8988T (cell line): ENCODE measurements around the gene PDE6A.
"Not testable (repeated sequence)": the region's sequence is repeated elsewhere in the genome, so short reads cannot be mapped to it uniquely, and the experiment has no call there.

Source experiments
- DNase-seq: peaks from one replicate; pipeline ENCODE4 v3.0.0; 2011

Gene PDE6A

DNA sequence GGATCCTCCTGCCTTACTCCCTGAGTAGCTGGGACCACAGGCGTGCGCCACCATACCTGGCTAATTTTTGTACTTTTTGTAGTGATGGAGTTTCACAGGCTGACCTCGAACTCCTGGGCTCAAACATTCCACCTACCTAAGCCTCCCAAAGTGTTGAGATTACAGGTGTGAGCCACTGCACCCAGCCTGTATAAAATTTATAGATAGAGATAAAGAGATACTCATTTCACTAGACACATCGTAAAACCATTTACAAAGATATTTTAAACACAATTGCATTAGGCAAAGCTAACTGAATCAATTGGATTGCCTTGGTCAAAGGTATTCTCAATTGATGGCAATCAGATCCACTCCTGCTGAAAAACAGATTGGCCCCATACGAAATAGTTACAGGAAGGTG lies 52.0 kb downstream of the PDE6A start:
- no peak for DNase-seq

DNA sequence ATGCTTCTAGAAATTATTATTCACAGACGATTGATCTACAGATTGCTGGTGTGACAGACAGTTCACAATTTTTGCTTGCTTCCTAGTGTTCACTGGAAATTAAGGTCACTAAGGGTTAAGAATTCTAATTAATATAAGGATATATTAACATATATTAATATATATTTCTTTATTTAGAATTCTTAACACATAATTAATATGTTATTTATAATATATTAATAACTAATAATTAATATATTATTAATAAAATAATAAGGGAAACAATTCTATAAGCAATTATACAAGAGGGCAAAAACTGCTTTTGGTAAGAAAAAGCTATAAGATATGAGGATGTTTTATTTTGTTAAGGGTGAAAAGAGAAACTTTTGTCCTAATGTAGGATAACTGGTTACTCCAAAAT lies 56.3 kb downstream of the PDE6A start:
- DNase-seq, result no peak

DNA sequence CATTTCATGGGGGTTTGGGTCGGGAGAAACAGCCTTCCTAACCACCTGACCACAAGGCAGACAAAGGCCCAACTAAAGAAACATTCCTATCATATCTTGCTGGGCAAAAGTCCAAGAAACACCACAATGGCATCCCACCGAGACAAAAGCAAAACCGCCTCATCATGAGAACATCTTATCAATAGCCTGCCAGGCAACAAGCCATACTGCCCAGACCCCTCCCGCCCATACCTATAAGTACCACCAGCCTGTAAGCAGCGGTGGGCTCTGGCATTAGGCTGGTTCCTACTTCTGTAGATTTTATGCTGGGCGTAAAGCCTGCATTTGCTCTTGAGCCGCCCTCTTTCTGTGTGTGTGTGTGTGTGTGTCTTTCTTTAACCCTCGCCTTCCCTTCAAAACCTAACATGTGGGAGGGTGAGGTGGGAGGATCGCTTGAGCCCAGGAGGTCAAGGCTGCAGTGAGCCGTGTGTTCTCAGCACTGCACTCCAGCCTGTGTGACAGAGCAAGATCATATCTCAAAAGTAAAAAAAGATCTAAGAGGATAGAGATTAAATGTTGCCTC lies 56.9 kb downstream of the PDE6A start:
- DNase-seq, result no peak

DNA sequence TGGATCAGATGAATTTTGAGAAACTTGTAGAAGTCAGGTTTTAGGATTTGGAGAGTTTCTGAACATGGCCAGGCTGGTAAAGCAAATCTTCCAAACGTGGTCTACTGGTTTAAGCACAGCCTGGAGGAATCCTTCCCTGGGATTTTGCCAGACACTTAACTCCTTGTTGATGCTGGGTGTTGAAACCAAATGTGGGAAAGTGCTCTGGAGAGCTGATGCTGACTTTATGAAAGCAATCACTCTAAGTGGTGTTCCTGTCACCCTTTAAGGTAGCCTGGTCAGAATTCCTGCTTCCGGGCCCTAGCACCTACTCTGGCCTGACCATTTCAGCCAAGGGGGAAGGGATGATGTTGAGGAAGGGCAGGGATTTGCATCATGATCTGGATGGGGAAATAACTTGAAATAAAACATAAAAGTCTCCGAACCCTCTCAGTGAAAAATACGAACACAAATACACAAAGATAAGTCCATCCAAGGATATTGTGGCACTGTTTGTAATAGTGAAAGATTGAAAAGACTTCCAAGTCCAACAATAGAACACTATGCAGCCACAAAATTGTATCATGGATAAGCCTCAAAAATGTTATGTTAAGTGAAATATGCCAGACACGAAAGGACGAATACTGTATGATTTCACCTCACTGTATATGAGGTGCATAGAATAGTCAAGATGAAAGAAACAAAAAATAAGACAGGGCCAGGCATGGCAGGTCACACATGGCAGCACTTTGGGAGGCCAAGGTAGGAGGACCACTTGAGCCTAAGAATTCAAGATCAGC lies 57.7 kb downstream of the PDE6A start:
- no peak for DNase-seq

DNA sequence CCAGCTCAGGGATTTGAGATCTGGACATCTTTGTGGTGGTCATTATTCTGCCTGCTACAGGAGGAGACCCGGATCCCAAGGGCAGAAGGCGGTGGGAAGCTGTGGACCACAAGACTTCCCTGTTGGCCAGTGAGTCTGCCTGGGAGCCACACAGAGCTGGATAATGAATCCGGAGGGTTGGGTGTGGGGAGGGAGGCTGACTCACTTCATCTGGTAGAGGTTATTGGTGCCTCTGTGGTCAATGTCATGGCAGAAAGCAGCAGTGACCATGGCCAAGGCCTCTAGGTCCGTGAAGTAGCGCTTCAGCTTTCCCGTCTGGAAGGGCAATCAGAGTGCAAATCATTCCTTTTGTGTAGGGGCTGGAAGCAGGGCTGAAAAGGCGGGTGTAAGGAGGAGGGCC lies 58.5 kb downstream of the PDE6A start:
- no peak for DNase-seq

DNA sequence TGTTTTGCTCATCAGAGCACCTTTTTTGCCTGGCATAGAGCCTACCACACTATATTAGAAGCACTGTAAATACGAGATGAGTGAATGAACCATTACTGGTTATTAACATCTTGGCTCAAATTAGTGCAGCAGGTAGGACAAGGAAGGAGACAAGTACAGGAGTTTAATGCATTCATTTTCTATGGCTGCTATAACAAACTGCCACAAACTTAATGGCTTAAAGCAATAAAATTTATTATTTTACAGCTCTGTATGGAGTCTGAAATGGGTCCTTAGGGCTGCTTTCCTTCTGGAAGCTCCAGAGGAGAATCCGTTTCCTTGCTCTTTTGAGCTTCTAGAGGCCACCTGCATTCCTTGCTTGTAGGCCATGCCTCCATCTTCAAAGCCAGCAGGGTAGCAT lies 59.1 kb downstream of the PDE6A start:
- DNase-seq, result no peak

DNA sequence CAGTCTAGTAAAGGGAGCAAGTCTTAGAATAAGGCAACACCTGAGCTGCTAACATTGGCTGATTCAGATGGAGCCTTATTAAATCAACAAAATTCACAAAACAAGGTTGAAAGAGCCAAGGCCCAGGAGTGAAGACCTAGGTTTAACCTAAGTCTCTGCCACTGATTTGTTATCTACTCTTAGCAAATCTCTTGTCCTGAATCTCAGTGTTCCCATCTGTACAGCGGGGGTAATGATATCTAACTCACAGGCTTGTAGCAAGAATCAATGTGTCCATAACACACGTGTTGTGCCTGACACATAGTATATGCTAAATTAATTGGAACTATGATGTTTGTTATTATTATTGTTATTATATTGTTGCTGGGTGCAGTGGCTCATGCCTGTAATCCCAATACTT lies 61.0 kb downstream of the PDE6A start:
- no peak for DNase-seq

DNA sequence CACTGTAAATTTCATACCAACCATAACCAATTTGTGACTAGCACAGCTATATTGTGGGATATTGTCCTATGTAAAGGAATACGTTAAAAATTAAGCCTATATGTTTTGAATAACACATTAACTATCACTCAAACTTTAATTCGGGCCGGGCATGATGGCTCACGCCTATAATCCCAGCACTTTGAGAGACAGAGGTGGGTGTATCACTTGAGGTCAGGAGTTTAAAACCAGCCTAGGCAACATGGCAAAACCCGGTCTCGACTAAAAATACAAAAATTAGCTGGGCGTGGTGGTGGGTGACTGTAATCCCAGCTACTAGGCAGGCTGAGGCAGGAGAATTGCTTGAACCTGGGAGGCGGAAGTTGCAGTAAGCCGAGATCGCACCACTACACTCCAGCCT lies 62.0 kb downstream of the PDE6A start:
- DNase-seq, result not testable (repeated sequence)

DNA sequence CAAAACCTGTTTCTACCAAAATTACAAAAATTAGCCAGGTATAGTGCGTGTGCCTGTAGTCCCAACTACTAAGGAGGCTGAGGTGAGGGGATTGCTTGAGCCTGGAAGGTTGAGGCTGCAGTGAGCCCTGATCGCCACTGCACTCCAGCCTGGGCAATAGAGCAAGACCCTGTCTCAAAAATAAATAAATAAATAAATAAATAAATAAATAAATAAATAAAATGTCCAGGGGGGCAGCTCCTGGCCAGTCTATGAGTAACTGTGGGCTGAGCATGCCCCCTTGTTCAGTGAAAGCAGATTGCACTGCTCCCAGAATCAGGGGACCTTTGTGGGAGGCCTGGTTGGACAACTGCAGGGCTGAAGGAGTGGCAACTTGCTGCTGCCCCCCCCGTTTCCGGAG lies 62.7 kb downstream of the PDE6A start:
- DNase-seq, result no peak

DNA sequence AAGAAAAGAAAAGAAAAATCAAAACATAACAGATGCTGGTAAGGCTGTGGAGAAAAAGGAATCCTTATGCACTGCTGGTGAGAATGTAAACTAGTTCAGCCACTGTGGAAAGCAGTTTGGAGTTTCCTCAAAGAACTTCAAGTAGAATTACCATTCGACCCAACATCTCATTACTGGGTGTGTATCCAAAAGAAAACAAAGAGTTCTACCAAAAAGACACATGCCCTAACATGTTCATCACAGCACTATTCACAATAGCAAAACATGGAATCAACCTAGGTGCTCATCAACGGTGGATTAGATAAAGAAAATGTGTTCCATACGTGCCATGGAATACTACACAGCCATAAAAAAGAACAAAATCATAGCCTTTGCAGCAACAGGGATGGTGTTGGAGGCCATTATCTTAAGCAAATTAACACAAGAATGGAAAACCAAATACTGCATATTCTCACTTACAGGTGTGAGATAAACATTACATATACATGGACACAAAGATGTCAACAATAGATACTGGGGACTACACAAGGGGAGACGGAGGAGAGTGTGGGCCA lies 63.4 kb downstream of the PDE6A start:
- DNase-seq, result no peak

DNA sequence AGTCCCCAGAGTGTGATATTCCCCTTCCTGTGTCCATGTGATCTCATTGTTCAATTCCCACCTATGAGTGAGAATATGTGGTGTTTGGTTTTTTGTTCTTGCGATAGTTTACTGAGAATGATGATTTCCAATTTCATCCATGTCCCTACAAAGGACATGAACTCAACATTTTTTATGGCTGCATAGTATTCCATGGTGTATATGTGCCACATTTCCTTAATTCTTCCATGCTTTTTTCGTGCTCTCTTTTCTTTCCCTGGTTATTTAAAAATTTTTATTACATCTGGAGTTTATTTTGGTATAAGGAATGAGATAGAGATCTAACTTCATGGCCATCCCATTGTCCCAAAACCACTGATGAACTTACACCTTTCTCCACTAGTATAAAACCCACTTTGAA lies 65.0 kb downstream of the PDE6A start:
- not testable (repeated sequence) for DNase-seq

DNA sequence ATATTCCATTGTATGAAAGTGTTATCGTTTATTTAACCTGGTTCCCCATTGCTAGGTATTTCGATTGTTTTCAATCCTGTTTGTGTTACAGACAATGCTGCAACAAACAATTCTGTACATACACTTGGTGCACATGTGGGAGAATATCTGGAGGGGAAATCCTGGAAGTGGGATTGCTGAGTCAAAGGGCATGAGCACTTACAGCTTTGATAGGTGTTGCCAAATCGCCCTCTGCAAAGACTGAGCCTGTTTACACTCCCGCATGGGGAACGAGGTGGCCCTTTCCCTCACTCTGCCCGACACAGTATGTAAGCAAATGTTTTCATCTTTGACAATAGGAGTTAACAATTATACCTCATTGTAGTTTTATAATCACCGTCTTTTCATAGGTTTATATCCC lies 66.2 kb downstream of the PDE6A start:
- DNase-seq, result no peak

DNA sequence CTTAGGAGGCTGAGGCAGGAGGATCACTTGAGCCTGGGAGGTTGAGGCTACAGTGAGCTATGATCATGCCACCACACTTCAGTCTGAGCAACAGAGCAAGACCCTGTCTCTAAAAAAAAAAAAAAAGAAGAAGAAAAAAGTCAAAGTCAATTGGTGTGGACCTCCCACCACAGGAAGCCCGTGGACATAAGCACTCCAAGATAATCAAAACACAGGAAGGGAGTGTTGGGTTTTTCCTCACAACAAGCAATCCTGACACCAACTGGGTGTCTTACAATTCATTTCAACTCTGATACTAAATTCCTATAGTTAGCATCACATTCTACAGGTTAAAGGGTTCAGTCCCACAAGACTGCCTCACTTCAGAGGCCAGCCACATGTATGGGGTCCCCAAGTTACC lies 70.7 kb downstream of the PDE6A start:
- DNase-seq, result no peak

DNA sequence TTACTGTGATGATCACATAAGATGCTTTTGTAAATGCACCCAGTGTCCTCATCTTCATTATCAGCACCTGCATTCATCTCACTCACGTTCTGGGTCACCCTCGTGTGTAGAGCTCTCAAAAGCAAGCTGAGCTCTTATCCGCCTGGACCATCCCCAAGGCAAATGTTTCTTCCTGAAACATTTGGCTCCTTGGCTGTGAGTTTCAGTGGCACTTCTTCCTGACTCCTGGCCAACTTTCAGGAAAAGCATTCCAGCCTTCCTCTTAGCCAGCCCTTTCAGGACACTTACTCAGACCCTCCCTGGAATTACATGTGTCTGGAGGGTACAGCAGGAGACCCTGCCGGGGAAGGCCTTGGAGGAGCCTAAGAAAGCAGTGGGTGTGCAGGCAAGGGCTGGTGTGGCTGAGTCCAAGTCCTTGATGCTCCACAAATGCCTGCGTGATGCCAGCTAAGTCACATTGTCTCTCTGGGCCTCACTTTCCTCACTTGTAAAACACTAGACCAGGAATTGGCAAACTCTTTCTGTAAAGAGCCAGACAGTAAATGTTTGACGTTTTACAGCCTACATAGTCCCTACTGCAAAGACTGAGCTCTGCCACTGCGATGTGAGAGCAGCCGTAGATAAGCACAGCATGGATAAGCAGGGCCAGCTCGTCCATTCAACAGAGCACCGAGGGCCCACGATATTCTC lies 72.1 kb downstream of the PDE6A start:
- DNase-seq, result no peak

DNA sequence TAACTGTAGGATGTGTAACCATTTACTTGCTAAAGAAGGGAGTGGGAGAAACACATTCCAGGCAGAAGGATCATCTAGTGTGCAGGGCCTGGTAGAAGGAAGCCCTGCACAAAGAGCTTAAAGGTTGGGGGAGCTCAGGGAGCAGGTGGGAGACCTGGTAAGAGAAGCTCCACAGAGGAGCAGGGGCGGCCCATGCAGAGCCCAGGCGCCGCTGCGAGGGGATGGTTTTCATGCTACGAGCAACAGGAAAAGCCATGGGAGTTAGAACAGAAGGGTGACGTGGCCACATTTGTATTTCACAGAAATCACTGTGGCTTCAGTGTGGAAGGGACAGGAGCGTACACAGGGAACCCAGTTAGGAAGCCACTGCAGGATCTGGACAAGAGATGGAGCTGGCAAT lies 73.1 kb downstream of the PDE6A start:
- no peak for DNase-seq

DNA sequence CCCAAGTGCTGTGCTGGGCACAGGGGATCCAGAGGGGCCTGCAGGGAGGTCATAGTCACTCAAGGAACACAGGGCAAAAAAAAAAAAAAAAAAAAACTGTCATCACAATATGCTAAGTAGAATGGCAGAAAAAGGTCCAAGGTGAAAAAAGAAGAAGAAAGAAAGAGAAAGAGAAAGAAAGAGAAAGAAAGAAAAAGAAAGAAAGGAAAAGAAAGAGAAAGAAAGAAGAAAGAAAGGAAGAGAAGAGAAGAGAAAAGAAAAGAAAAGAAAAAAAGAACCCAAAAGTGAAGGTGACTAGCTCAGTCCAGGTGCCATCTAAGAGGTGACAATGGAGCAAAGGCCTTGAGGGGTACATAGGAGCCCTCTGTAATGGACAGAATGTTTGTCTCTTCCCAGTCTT lies 73.9 kb downstream of the PDE6A start:
- no peak for DNase-seq

DNA sequence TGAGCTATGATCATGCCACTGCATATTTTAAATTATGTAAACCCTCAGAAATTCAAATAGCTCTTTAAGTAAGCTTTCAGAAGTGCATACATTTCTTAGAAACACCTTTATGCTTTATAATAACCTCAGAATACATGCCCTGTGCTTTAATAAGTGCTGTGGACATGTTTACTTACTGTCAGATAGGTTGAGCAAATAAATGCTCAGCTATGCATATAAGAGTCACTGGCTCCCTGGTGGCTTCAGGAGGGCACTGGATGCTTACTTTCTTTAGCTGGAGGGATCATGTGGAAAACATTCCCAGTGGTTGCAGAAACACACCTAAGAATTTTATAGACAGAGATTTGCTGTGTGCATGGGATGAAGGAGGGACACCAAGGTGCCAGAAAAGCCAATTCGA lies 74.4 kb downstream of the PDE6A start:
- DNase-seq, result no peak

DNA sequence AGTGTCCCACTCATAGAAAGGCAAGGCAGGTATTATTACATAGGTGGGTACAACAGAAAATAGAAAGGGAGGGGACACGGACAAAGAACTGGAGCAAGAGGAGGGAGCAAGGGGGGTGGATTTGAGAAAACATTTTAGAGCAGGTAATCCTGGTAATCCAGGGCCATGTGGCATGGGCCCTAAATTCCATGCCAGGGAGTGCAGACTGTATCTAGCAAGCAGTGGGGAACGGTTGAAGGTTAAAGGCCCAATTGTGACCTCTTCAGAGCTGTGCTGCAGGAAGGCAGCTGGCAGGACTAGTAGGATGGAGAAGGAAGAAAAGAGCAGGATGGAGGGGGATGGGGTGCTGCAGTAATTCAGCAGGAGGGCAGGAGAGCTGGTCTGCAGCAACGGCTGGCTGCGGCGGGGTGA lies 75.2 kb downstream of the PDE6A start:
- no peak for DNase-seq

DNA sequence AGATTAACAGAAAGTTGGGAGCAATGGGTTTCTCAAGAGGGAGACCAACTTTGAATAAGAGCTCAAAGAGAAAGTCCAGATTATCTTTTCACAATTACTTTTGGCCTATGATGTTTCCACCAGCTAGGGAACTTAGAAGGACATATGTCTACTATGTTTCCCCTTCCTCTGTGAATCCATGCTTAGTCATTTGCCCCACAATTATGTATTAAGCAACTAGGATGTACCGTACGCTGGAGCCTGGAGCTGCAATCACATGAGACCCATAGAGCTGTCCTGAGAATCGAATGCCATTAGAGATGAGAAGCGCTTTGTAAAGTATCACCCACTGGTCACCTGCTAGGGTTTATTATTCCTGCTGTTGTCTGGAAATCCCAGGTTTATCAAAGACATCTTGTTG lies 78.8 kb downstream of the PDE6A start:
- DNase-seq, result no peak

DNA sequence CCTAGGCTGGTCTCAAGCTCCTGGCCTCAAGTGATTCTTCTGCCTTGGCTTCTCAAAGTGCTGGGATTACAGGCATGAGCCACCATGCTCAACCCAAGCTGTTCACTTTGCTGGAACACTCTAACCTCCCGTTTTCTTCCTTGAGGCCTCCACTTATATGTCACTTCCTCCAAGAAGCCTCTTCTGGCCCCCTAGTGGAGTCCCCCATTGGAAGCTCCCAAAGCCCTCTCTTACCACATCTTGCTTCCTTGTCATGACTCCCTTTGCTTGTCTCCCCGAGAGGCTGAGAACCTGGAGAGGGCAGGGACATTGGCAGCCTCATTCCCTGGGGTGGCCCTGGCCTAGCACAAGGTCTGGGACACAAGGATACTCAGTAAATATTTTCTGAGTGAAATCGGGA lies 80.8 kb downstream of the PDE6A start:
- DNase-seq, result no peak

DNA sequence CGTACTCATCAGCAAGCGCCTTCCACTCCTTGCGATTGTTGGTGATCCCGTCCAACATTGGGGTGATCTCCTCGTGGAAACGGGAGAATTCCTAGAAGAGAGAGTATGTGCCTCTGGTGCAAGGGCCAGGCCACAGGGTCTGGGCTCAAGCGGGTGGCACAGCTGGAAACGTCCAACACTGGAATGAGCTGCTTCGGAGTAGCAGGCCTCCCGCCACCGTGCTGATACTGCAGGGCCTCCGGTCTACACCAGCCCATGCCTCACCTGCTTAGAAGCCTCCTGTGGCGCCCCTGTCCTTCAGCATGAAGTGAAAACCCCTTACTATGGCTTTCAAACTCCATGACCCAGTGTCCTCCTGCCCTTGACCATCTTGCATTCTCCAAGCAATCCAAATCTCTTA lies 81.4 kb downstream of the PDE6A start:
- DNase-seq, result no peak

DNA sequence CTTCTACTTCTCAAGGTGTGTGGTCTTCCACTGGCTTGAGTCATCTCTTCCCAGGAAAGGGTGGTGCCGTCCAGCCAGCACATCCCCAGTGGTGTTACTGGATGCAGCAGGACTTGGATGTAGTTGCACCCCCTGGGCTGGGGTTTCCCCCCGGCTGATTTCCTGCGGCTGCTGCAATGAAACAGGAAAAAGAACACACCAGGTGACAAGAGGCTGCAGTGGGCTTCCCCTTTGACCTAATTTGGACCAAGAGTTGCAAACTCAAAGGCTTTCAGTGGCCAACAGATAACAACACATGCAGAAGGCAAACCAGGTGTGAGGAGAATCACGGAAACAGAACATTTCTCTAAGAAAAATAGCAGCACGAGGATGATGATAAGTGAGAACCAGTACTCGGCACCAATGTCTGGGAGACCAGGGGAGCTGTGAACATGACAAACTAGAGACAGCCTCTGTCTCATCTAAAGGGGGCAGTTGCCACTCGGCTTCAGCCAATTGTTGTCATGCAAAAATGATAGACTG lies 83.7 kb downstream of the PDE6A start:
- no peak for DNase-seq

DNA sequence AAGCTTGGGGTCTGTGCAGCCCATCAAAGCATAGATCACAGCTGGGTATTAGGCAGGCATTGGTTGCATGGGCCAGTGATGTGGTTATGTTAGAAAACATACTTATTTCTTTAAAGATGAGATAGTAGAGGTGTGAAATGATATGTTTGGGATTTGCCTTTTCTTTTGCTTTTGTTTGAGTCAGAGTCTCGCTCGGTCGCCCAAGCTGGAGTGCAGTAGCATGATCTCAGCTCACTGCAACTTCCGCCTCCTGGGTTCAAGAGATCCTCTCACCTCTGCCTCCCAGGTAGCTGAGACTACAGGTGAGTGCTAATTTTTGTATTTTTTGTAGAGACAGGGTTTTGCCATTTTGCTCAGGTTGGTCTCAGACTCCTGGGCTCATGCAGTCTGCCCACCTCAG lies 84.8 kb downstream of the PDE6A start:
- no peak for DNase-seq

DNA sequence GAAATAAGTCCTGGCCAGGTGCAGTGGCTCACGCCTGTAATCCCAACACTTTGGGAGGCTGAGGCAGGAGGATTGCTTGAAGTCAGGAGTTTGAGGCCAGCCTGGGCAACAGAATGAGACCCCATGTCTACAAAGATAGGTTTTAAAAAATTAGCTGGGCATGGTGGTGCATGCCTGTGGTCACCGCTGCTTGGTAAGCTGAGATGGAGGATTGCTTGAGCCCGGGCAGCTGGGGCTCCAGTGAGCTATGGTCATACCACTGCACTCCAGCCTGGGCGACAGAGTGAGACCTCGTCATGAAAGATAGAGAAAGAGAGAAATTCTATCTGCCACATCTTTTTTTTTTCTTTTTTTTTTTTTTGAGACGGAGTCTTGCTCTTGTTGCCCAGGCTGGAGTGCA lies 86.1 kb downstream of the PDE6A start:
- not testable (repeated sequence) for DNase-seq
